Measurements from ENCODE around the gene TRMO.

Gene TRMO

DNA sequence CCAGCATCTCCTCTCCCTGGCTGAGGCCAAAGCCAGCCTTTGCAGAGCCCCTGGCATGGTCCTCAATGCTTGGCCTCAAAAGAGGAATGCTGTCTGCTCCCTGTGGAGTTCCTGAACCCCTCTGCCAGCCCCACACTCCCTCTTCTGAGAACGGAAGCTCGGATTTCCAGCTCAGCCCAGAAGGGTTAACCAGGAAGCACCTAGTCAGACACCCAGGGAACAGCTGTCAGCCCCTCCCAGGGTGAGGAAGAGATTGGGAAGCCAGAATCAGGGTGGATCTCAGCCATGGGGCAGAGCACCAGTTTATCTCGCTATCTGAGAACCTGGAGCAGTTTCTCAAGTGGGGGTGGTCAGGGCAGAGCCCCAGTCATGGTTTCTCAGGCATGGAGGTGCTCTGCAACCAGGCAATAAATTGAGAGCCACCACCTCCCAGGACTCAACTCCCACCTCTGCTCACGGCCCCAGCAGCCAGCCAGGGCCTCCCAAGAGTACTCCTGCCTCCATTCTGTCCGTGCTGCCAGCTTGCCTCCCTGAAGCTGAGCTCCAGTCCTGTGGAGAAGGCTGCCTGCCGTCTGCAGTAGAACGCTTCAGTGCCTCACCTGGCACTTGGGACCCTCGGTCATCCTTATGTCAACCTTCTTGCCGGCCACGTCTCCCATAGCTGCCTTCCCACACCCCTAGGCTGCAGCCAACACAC lies 61.7 kb downstream of the TRMO start:
- DNase-seq: no peak

DNA sequence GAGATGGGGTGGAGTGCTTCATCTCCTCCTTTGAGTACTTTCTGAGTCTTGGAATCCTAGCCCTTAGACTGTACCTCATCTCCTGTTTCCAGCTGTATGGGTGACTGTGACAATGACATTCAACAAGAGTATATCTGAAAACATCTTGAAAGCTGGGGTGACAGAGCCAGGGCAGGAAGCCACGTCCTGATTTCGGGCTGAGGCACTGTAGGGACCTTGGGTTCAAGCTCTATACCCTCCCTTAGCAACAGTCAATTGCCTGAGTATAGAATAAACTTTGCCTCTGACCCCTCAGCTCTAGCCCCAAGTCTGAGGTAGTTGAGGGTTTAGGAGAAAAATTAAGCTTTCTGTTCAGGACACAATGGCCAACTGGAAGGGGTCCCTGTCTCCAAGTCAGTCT lies 63.0 kb downstream of the TRMO start:
- DNase-seq: no peak

DNA sequence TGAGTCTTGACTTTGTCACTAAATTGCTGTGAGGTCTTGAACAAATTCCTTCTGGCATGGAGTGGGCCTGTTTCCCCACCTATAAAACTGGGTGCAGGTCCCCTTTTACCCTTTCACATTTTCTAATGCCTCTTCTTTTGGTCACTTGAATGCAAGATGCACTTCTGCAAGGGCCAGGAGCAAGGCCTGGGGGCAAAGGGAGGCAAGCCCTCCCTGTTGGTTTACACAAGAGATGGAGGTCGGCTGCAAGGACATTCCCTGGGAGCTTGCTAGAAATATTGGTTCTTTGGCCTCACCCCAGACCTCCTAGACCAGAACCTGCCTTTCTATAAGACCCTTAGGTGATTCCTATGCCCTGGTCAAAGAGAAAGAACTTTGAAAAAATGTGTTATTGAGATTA lies 63.5 kb downstream of the TRMO start:
- DNase-seq: no peak

DNA sequence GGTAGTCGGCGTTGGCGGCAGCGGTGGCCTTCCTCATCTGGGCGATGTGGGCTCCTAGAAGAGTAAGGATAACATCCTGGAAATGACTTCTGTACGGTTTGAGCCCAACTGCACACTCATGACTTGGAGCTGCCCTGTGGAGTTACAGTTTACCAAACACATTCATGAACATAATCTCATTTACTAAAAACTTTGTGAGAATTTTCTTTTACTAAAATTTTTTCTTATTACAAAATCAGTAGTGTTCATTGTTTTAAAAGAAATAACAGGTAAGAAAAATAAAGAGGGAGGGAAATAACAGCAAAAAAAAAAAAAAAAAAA lies 63.9 kb downstream of the TRMO start:
- DNase-seq: no peak

DNA sequence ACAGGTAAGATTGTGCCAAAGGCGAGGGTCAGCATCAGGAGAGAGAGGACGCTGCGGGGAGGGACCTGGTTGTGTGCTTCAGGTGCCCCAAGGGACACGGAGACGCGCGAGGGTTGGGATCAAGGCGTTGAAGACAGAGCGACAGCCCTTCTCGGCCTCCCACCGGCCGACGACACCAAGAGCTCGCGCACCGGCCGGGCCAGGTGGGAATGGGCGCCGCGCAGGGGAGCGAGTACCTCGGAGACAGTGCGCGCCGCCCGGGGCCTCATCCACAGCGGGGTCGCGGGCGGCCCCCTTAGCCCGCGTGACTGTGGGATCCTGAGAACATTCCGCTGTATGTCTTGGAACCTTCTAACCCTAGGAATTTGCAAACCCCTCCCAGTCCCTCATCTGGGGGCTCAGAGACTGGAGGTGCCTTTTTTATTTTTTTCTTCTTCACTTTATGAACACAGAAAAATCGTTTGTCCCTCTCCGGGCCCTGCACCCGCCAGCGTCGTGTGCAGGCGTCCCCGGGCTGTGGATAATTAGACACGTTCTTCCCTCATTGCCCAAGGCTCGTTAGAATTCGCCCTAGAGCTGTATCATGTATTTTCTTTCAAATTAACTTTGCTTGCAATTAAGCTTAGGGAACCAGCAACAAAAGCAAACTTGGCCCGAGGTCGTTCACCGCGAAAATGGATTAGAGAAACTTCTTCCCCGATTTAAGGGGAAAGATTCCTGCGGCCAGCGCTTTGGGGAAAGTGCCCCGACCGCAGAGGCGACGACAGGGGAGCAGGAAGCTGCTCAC lies 64.5 kb downstream of the TRMO start:
- no peak for DNase-seq

DNA sequence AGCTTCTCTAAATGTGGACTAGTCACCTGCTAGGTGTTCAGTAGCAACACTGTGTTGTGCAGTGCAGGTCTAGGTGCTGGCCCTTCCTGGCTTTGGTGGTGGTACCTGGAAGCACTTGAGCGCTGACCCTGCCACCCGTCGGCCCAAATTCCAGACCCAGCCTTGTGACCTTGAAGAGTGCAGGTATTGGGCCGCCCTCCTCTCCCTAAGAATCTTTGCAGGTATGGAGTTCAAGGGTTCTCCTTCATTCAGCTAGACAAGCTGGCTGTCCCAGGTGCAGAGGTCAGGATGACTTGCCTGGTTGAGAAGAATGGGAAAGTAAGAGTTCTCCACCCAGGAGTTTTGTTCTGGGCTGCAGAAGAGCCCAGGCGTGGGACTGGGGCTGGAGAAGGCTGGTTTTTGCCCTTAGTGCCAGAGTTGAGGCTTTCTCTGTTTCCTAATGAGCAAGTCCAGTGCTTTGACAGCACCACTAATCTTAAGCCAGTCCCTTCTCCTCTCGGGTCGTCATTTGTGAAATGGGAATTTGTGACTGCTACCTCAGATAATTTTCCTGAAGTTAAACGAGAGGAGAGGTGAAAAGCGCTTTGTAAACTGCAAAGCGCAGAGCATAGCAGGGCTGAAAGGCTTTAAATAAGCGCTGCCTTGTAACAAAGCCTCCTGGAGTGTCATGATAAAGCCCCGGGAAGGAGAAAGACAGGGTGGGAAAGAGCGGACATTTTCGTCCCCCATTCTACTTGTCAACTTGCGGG lies 65.3 kb downstream of the TRMO start:
- no peak for DNase-seq

DNA sequence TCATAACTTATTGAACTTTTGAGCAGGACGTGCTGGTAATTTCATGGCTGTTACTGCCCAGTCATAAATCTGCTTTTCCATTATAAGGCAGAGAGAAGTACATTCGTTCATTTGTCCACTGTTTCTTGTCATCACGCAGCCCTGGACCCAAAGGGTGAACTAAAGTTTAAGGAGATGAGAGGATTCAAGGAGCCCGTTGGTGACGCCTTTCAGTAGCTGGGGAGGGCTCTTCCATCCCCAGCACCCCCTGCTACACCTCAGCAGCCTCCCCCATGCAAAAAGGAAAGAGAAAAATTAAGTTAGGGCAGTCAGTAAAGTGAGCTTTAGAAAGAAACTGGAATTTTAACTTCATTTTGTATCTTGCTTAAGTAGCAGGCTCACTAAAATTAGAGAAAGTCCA lies 66.4 kb downstream of the TRMO start:
- no peak for DNase-seq

DNA sequence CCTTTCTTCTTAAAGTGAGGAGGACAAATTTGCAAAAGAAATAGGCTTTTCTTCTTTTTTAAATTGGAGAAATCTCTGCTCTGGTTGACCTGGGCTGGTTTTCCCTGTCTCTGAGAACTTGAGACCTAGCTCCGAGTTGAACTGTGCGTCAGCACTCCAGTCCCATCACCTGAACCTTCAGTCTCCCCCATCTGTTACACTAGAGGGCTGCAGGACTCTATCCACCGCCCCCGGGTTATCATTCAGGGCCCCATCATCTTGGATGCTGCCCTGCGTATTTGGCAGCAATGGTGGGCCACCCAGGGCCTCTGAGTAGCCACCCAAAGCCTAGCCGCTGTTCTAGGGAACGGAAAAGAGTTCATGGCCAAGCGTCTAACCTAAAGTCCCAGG lies 66.8 kb downstream of the TRMO start:
- no peak for DNase-seq

DNA sequence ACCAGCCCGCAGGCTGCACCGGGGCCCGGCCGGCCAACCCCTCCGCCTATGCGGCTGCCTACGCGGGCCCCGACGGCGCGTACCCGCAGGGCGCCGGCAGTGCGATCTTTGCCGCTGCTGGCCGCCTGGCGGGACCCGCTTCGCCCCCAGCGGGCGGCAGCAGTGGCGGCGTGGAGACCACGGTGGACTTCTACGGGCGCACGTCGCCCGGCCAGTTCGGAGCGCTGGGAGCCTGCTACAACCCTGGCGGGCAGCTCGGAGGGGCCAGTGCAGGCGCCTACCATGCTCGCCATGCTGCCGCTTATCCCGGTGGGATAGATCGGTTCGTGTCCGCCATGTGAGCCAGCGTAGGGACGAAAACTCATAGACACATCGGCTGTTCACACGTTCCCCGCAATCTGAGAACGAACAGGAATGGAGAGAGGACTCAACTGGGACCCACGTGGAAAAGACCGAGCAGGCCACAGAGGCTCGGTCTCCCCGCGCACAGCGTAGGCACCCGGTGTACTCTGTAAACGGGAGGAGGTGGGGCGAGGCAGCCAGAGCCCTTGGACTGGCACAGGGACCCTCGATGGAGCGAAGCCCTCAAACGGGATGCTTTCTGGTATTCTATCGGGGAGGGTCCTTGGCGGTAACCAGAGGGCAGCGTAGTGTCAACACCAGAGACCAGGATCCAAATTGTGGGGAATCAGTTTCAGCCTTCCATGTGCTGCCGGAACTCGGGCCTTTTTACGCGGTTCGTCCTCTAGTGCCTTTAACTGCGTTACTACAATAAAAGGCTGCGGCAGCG lies 67.4 kb downstream of the TRMO start:
- DNase-seq: no peak

Measured in amygdala (tissue), 56 donors.